K562 (cell line): ENCODE measurements around the gene FOXD2. TPM values are rescaled to one million over a fixed set of nuclear protein-coding genes. Genes with fewer than 3 reads are reported as not detected.
A peak's percentile ranks its signal among the peaks of the same experiment; 100 is the strongest.

Source experiments
- CBFB ChIP-seq: sonication (generic); formaldehyde crosslinking; IDR thresholded peaks from 2 replicates; pipeline ENCODE4 v1.4.0; 2020; ENCODE audit warnings: mild to moderate bottlenecking, missing genetic modification reagents
- CBX5 ChIP-seq: IDR thresholded peaks from 2 replicates; pipeline ENCODE4 v1.6.1; 2014; ENCODE audit warnings: low read depth, borderline replicate concordance
- CGGBP1 ChIP-seq: fragments of 250-450 bp; sonication (Bioruptor Pico); IDR thresholded peaks from 2 replicates; pipeline ENCODE4 v1.9.0; 2021; ENCODE audit warnings: mild to moderate bottlenecking
- GATAD2A ChIP-seq: fragments of 450-650 bp; IDR thresholded peaks from 2 replicates; pipeline ENCODE4 v1.6.1; 2017
- HIVEP1 ChIP-seq: fragments of 250-450 bp; sonication (Bioruptor Pico); IDR thresholded peaks from 2 replicates; pipeline ENCODE4 v1.4.0; 2020; ENCODE audit warnings: mild to moderate bottlenecking
- MEF2D ChIP-seq: conservative IDR thresholded peaks from 2 replicates; pipeline ENCODE4 v1.6.1; 2016; ENCODE audit warnings: low read depth, missing genetic modification characterization, missing compliant biosample characterization
- MNT ChIP-seq, 2 experiments: fragments of 450-650 bp; conservative IDR thresholded peaks; 2 replicates each; pipeline ENCODE4 v1.6.1; 2017; ENCODE audit warnings: mild to moderate bottlenecking in 2 of 2, moderate library complexity in 2 of 2
- PML ChIP-seq: IDR thresholded peaks from 2 replicates; pipeline ENCODE4 v1.6.1; 2012; ENCODE audit warnings: low read length, inconsistent platforms
- POLR2AphosphoS5 ChIP-seq: IDR thresholded peaks from 2 replicates; pipeline ENCODE4 v1.6.1; 2011; ENCODE audit warnings: mild to moderate bottlenecking, low read depth, low read length, moderate library complexity; ENCODE audit not compliant: control insufficient read depth, insufficient read depth
- POLR3G ChIP-seq: IDR thresholded peaks from 2 replicates; pipeline ENCODE4 v1.6.1; 2011; ENCODE audit not compliant: insufficient read length, insufficient replicate concordance; ENCODE audit errors: extremely low read depth
- SMAD2 ChIP-seq: fragments of 150-350 bp; IDR thresholded peaks from 2 replicates; pipeline ENCODE4 v1.6.1; 2014; ENCODE audit warnings: low read depth, mild to moderate bottlenecking, low read length
- SMARCB1 ChIP-seq: IDR thresholded peaks from 2 replicates; pipeline ENCODE4 v1.6.1; 2011; ENCODE audit warnings: improper control_type of control experiment, low read depth; ENCODE audit not compliant: insufficient read length
- TCF15 ChIP-seq: fragments of 250-450 bp; sonication (Bioruptor Pico); IDR thresholded peaks from 2 replicates; pipeline ENCODE4 v1.8.0; 2022; ENCODE audit warnings: moderate library complexity, mild to moderate bottlenecking, inconsistent platforms
- TFAP4 ChIP-seq: sonication (generic); formaldehyde crosslinking; IDR thresholded peaks from 2 replicates; pipeline ENCODE4 v1.8.0; 2022; ENCODE audit warnings: missing genetic modification reagents, mild to moderate bottlenecking, moderate library complexity, borderline replicate concordance
- XRCC5 ChIP-seq: fragments of 200-400 bp; formaldehyde crosslinking; IDR thresholded peaks from 2 replicates; pipeline ENCODE4 v1.6.1; 2017; ENCODE audit warnings: low read depth, mild to moderate bottlenecking, low read length
- YBX1 ChIP-seq: fragments of 450-650 bp; IDR thresholded peaks from 2 replicates; pipeline ENCODE4 v1.7.1; 2016; ENCODE audit warnings: mild to moderate bottlenecking
- ZBTB33 ChIP-seq: sonication (generic); formaldehyde crosslinking; IDR thresholded peaks from 2 replicates; pipeline ENCODE4 v1.8.1; 2023; ENCODE audit warnings: mild to moderate bottlenecking, missing genetic modification reagents
- ZFP30 ChIP-seq: fragments of 250-450 bp; sonication (Bioruptor Pico); IDR thresholded peaks from 2 replicates; pipeline ENCODE4 v1.8.0; 2022; ENCODE audit warnings: moderate library complexity, mild to moderate bottlenecking, inconsistent platforms, borderline replicate concordance
- ZNF232 ChIP-seq: sonication (generic); formaldehyde crosslinking; IDR thresholded peaks from 2 replicates; pipeline ENCODE4 v1.8.0; 2022; ENCODE audit warnings: mild to moderate bottlenecking, missing genetic modification reagents
- ZNF695 ChIP-seq: fragments of 450-650 bp; formaldehyde crosslinking; IDR thresholded peaks from 2 replicates; pipeline ENCODE4 v1.4.0; 2020; ENCODE audit warnings: mild to moderate bottlenecking, moderate library complexity
- ZNF785 ChIP-seq: fragments of 250-450 bp; sonication (Bioruptor Pico); IDR thresholded peaks from 2 replicates; pipeline ENCODE4 v1.4.0; 2020; ENCODE audit warnings: mild to moderate bottlenecking
- polyA plus RNA-seq, 8 experiments: library from polyadenylated mRNA; depleted of rRNA in 4 of 8; stranded (reverse) in 5 of 8; unstranded in 3 of 8; fragments of >200 nt; fragmentation: Nextera tagmentation in 2 of 8; fragmentation: Illumina TruSeq in 1 of 8; extraction: Ambion mirVana in 2 of 8; extraction: Trizol in 1 of 8; gene quantifications; 2 replicates each; pipeline versions ENCODE4 v1.2.1 to v1.2.3, GENCODE V29; 2011 to 2014; ENCODE audit warnings: inconsistent platforms in 1 of 8, missing spikeins in 1 of 8
- total RNA-seq, 7 experiments: library from RNA; depleted of rRNA in 6 of 7; stranded (reverse); fragments of >200 nt in 6 of 7; fragmentation: Illumina TruSeq in 2 of 7; extraction: Trizol in 2 of 7; gene quantifications; 2 replicates each; pipeline versions ENCODE4 v1.2.1 to v1.2.3, GENCODE V29; 2011 to 2021; ENCODE audit warnings: low replicate concordance in 1 of 7

FOXD2 gene
- total and polyA plus RNA-seq, 9 of the 15 experiments (the other 6 are each of a cell fraction or from before 2014, with no cell fraction given) = 0.06 to 1.2 (median 0.22) TPM

GRCh38 chr1:47437447-47438164, at the start of gene FOXD2 (continued):
- no peak; the same call in 1 of the 2 replicates for TF ChIP-seq CBX5
- TF ChIP-seq ZFP30 = no peak
- TF ChIP-seq ZNF785 = no peak
- TF ChIP-seq POLR2AphosphoS5 = no peak; the same call in 1 of the 2 replicates
- no peak for TF ChIP-seq CGGBP1 (CRISPR knock-in tag)
- peak; percentile 59; the same call in 1 of the 2 replicates for TF ChIP-seq PML
- TF ChIP-seq YBX1 = no peak
- peak; percentile 69 for TF ChIP-seq TFAP4 (CRISPR knock-in tag)
- TF ChIP-seq MNT (conservative IDR thresholded peaks at IDR 0.05) = peak in 1 of 2 experiments; percentile 75; a peak in 3 of 4 replicates
- TF ChIP-seq TCF15 (CRISPR knock-in tag) = no peak
- TF ChIP-seq ZNF232 = no peak
- no peak for TF ChIP-seq POLR3G
- no peak for TF ChIP-seq ZNF695 (CRISPR knock-in tag)
- no peak for TF ChIP-seq MEF2D (tag)
- TF ChIP-seq CBFB (CRISPR knock-in tag) = no peak
- peak; percentile 22; the same call in 1 of the 2 replicates for TF ChIP-seq ZBTB33 (CRISPR knock-in tag)
- TF ChIP-seq XRCC5 = no peak; the same call in 1 of the 2 replicates
- TF ChIP-seq SMARCB1 = no peak
- TF ChIP-seq HIVEP1 = no peak
- TF ChIP-seq GATAD2A = 0 out of 2 replicates have a peak, but pooled peaks have one; percentile 64
- no peak for TF ChIP-seq SMAD2
